C4-2B (cell line): Measurements from ENCODE around the gene SGCG.
"Not testable (repeated sequence)": the region's sequence is repeated elsewhere in the genome, so short reads cannot be mapped to it uniquely, and the experiment has no call there.

Source experiments
- H3K27ac ChIP-seq: fragments of 450-650 bp; 2 replicates; pipeline ENCODE4 v1.5.1; 2017
- CTCF ChIP-seq: fragments of 450-650 bp; conservative IDR thresholded peaks from 2 replicates; pipeline ENCODE4 v1.5.1; 2017; ENCODE audit warnings: mild to moderate bottlenecking
- ZFX ChIP-seq: fragments of 450-650 bp; IDR thresholded peaks from 2 replicates; pipeline ENCODE4 v1.6.1; 2017

Gene SGCG

GRCh38 chr13:23180711-23181110, at the start of gene SGCG:
Gene SGCG, plus strand, starts transcription at chr13:23180979. Its CDS starts 22,716 bp downstream, at chr13:23203695.
- no peak for TF ChIP-seq CTCF
- no peak for TF ChIP-seq ZFX
- no peak within 1 kb of the TSS for H3K27ac ChIP-seq

GRCh38 chr13:23134542-23134941, 46.2 kb upstream of the SGCG start:
- TF ChIP-seq ZFX (no peak), CTCF (no peak)
- H3K27ac ChIP-seq, result no peak overlapping the region

- H3K27ac ChIP-seq, result no peak overlapping the region
- no peak for TF ChIP-seq CTCF
- no peak for TF ChIP-seq ZFX
Observed at GRCh38 chr13:23140492-23140891, 40.3 kb upstream of the SGCG start.

GRCh38 chr13:23141964-23142363, 38.8 kb upstream of the SGCG start:
- no peak overlapping the region for H3K27ac ChIP-seq
- TF ChIP-seq ZFX (no peak), CTCF (no peak)

GRCh38 chr13:23142607-23143006, 38.2 kb upstream of the SGCG start:
- not testable (repeated sequence) for H3K27ac ChIP-seq

- H3K27ac ChIP-seq, result no peak overlapping the region
- TF ChIP-seq ZFX (no peak), CTCF (no peak)
Observed at GRCh38 chr13:23144431-23144830, 36.3 kb upstream of the SGCG start.

GRCh38 chr13:23146006-23146405, 34.8 kb upstream of the SGCG start:
- no peak overlapping the region for H3K27ac ChIP-seq

More at GRCh38 chr13:23146006-23146405, 34.8 kb upstream of the SGCG start:
- no peak for TF ChIP-seq ZFX
- no peak for TF ChIP-seq CTCF
